GM19193 (cell line): ENCODE measurements around the gene C1QTNF4.

Experiments
- POLR2A ChIP-seq: IDR thresholded peaks from 4 replicates; pipeline ENCODE4 v1.6.1; 2011; ENCODE audit not compliant: insufficient read depth, insufficient read length; ENCODE audit errors: extremely low read depth

The C1QTNF4 gene

GRCh38 chr11:47605921-47606320 is 11.7 kb upstream of the C1QTNF4 start:
- no peak for TF ChIP-seq POLR2A

- no peak for TF ChIP-seq POLR2A
These were observed 9.1 kb upstream of the C1QTNF4 start for GRCh38 chr11:47603295-47603694.

GRCh38 chr11:47599902-47600301 is 5.7 kb upstream of the C1QTNF4 start:
- no peak for TF ChIP-seq POLR2A

GRCh38 chr11:47595967-47596366 is 1.8 kb upstream of the C1QTNF4 start:
- no peak for TF ChIP-seq POLR2A

- TF ChIP-seq POLR2A, result no peak
These were observed 818 bp upstream of the C1QTNF4 start for GRCh38 chr11:47595029-47595428.

GRCh38 chr11:47593492-47593933 is 698 bp downstream of the C1QTNF4 start:
- TF ChIP-seq POLR2A, result no peak

- no peak for TF ChIP-seq POLR2A
These were observed 1.2 kb downstream of the C1QTNF4 start for GRCh38 chr11:47592970-47593369.

- TF ChIP-seq POLR2A, result no peak
These were observed 2.0 kb downstream of the C1QTNF4 start for GRCh38 chr11:47592251-47592650.

GRCh38 chr11:47591764-47592163 is 2.4 kb downstream of the C1QTNF4 start:
- TF ChIP-seq POLR2A, result no peak

- no peak for TF ChIP-seq POLR2A
These were observed 4.0 kb downstream of the C1QTNF4 start for GRCh38 chr11:47589977-47590861.

- TF ChIP-seq POLR2A, result no peak
These were observed 4.6 kb downstream of the C1QTNF4 start for GRCh38 chr11:47589584-47589976.

GRCh38 chr11:47589118-47589517 is 5.1 kb downstream of the C1QTNF4 start:
- no peak for TF ChIP-seq POLR2A

- no peak for TF ChIP-seq POLR2A
These were observed 6.4 kb downstream of the C1QTNF4 start for GRCh38 chr11:47587723-47588326.

- no peak for TF ChIP-seq POLR2A
These were observed 7.0 kb downstream of the C1QTNF4 start for GRCh38 chr11:47587039-47587716.

- TF ChIP-seq POLR2A, result no peak
These were observed 7.9 kb downstream of the C1QTNF4 start, which contains the start of gene FAM180B for GRCh38 chr11:47586098-47586855. Gene FAM180B, plus strand, starts transcription at chr11:47586678. Its CDS starts 91 bp downstream, at chr11:47586769.

- no peak for TF ChIP-seq POLR2A
These were observed 10.4 kb downstream of the C1QTNF4 start for GRCh38 chr11:47583844-47584243.
